BJ (cell line): ENCODE data around the gene TMEM250. TPM values are rescaled to one million over a fixed set of nuclear protein-coding genes. Genes with fewer than 3 reads are reported as not detected.

Experiments
- CTCF ChIA-PET: fragments of 350-600 bp; formaldehyde crosslinking; extraction: SDS; loops from one replicate; lab custom pipeline; 2021; ENCODE audit warnings: antibody characterized with exemption, inconsistent platforms; lab: Yijun Ruan, JAX
- POLR2A ChIA-PET: fragments of 300-600 bp; sonication (Branson Sonifier 250); formaldehyde crosslinking; extraction: SDS; loops from one replicate; lab custom pipeline; 2021; ENCODE audit warnings: antibody characterized with exemption; lab: Charles Lee
- DNase-seq: peaks from one replicate; pipeline ENCODE4 v3.0.0-alpha.2; 2011; ENCODE audit warnings: low read depth
- H3K27me3 ChIP-seq: 2 replicates; pipeline ENCODE4 v1.6.0; 2011; ENCODE audit warnings: low read length; ENCODE audit not compliant: control insufficient read depth, insufficient read depth
- H3K36me3 ChIP-seq: 2 replicates; pipeline ENCODE4 v1.5.1; 2011; ENCODE audit warnings: low read length; ENCODE audit not compliant: control insufficient read depth, insufficient read depth
- H3K4me3 ChIP-seq: 2 replicates; pipeline ENCODE4 v1.5.1; 2011; ENCODE audit warnings: low read depth, mild to moderate bottlenecking, control low read depth, low read length
- polyA plus RNA-seq: library from polyadenylated mRNA; depleted of rRNA; stranded (reverse); fragments of >200 nt; gene quantifications from 2 replicates; pipeline ENCODE4 v1.2.3, GENCODE V29; 2011
- TF ChIP-seq, protein P1 (sequence below): IDR thresholded peaks from 2 replicates; pipeline ENCODE4 v1.5.1; 2011; ENCODE audit warnings: low read depth, mild to moderate bottlenecking, control low read depth, inconsistent platforms, low read length, moderate library complexity; ENCODE audit not compliant: insufficient read depth

Gene TMEM250
- polyA plus RNA-seq, 1 experiment = 20.7 TPM

DNA sequence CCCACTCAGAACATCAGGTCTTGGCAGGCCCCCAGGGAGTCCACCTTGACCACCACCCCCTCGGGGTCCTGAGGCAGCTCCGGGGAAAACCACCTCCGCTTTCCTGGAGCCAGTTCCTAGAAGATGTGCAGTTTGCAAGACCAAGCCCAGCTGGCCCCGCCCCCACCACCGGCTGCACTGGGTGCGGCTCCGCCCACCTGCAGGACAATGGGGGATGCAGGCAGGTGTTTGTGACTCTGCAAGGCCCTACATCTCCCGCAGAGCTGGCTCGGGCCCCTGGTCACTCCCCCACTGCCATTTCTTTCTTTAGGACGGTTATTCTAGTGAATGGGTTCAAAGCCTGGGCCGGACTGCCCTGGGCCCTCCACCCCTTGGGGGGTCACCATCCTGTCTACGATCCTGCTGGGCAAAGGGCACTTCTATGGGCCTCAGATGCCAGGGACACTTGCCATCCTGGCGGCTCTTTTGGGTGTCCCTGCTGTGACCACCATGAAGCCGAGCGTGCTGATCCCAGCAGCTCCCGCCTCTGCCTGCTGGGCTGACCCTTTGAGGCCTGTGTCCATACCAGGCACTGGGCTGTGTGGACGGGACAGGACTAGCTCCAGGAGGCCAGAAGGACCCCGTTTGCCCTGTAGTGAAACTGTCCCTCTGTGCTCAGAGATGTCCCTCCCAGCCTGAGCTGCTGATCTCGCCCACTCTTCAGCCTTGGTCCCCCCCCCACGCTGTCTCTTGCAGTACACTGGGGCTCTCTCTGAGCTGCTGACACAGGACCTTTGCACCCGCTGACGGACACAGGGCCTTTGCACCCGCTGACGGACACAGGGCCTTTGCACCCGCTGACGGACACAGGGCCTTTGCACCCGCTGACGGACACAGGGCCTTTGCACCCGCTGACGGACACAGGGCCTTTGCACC, 17.7 kb downstream of the TMEM250 start:
- DNase-seq = no peak
- H3K27me3 ChIP-seq = no peaks in the 10 kb centered on the region
- TF ChIP-seq, protein P1, sequence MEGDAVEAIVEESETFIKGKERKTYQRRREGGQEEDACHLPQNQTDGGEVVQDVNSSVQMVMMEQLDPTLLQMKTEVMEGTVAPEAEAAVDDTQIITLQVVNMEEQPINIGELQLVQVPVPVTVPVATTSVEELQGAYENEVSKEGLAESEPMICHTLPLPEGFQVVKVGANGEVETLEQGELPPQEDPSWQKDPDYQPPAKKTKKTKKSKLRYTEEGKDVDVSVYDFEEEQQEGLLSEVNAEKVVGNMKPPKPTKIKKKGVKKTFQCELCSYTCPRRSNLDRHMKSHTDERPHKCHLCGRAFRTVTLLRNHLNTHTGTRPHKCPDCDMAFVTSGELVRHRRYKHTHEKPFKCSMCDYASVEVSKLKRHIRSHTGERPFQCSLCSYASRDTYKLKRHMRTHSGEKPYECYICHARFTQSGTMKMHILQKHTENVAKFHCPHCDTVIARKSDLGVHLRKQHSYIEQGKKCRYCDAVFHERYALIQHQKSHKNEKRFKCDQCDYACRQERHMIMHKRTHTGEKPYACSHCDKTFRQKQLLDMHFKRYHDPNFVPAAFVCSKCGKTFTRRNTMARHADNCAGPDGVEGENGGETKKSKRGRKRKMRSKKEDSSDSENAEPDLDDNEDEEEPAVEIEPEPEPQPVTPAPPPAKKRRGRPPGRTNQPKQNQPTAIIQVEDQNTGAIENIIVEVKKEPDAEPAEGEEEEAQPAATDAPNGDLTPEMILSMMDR = no peak
- ChIA-PET POLR2A (no interaction called here), CTCF (no interaction called here)
- no peaks in the 10 kb centered on the region for H3K36me3 ChIP-seq
- no peak overlapping the region for H3K4me3 ChIP-seq

DNA sequence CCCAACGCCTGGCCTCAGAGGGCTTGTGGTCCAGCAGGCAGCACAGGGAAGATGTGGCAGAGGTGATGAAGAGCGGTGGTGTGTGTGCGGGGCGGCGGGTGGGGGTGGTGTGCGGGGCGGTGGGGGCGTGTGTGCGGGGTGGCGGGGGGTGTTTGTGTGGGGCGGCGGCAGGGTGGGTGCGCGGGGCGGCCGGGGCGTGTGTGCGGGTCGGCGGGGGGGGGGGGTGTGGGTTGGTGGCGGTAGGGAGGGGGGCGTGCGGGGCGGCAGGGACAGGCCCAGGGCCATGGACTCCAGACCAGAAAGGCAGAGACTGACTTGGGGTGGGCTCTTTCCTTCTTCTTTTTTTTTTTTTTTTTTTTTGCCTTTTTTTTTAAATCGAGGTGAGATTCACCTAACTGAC, 19.1 kb downstream of the TMEM250 start:
- ChIA-PET CTCF (no interaction called here), POLR2A (no interaction called here)
- TF ChIP-seq, protein P1 = no peak
- Histone ChIP-seq H3K4me3 (no peak overlapping the region), H3K36me3 (no peaks in the 10 kb centered on the region), H3K27me3 (no peaks in the 10 kb centered on the region)
- no peak for DNase-seq

DNA sequence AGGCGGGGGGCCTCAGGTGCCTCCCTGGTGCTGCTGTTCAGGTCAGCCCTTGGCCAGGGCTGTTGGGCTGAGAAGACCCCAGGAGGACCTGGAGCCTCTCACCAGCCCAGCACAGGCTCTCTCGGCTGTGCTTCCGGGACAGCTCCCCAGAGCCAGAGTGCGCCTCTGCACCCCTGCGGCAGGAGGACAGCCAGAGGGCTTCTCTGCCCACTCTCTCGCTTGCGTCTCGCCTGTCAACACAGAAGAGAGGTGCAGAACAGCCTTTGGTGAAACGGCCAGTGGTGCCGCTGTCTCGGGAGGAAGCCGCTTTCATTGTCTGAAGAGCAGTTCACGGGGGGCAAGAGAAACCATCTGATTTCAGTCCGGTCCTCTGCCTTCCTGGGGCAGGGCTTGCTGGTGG, 19.8 kb downstream of the TMEM250 start:
- Histone ChIP-seq H3K27me3 (no peaks in the 10 kb centered on the region), H3K4me3 (no peak overlapping the region), H3K36me3 (no peaks in the 10 kb centered on the region)
- ChIA-PET POLR2A (no interaction called here), CTCF (interaction anchor here (1.3 kb wide), 1 partner anchor 24 kb away, joined by 4 read pairs; no protein-coding TSS in a partner anchor)
- TF ChIP-seq, protein P1 = no peak
- no peak for DNase-seq

DNA sequence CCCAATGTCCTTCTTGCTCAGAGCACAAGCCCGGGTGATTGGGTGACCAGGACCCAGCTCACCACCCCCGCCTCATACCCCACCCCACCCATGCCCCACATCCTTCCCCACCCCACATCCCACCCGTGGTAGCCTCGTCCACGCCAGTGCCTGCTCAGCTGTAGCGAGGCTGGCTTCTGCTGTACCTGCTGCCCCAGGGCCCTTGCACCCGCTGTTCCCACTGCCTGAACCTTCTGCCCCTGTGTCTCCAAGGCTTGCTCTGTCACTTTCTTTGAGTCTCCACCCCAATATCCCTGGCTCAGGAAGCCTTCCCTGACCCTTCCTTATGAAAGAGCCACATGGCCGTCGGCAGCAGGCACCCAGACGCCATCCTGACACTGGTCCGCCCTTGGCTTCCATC, 20.5 kb downstream of the TMEM250 start:
- DNase-seq = no peak
- ChIA-PET POLR2A (no interaction called here), CTCF (interaction anchor here (1.3 kb wide), 1 partner anchor 24 kb away, joined by 4 read pairs; no protein-coding TSS in a partner anchor)
- TF ChIP-seq, protein P1 = no peak
- H3K36me3 ChIP-seq = no peaks in the 10 kb centered on the region
- H3K4me3 ChIP-seq = no peak overlapping the region
- no peaks in the 10 kb centered on the region for H3K27me3 ChIP-seq

DNA sequence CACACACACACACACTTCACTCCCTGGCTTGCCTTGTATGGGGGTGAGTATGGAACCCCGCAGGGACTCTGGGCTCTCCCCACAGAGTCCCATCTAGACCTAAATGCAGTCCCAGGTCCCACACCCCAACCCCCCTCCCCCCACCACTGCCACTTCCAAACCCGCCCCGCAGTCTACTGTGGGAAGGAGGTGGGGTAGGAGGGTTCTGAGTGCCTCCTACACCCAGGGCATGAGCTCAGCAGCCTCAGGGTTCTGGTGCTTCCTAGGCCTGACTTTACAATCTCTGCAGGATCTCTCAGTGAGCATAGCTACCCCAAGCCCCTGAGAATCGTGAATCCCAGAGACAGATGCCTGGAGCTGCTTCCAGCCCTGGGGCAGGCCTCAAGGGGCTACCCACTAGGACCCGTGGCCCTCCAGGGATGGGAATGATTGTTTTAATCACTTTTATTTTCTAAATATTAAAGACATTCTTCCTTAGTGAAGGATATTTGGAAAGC, 22.1 kb downstream of the TMEM250 start:
- no peak for DNase-seq
- H3K27me3 ChIP-seq = no peaks in the 10 kb centered on the region
- peaks cover 2% of the 10 kb centered on the region; the same call in 1 of the 2 replicates for H3K36me3 ChIP-seq
- POLR2A ChIA-PET = no interaction called here
- no peak overlapping the region for H3K4me3 ChIP-seq
- TF ChIP-seq, protein P1 = no peak
- CTCF ChIA-PET = interaction anchor here (0.9 to 4.1 kb wide), 5 partner anchors 10 to 129 kb away, joined by 3 to 29 read pairs (median 3); no protein-coding TSS in a partner anchor
